PC-3 (cell line): Measurements from ENCODE around the gene MARK2. TPM values are rescaled to one million over a fixed set of nuclear protein-coding genes. Genes with fewer than 3 reads are reported as not detected.
A peak's percentile ranks its signal among the peaks of the same experiment; 100 is the strongest.

Experiments used
- ATAC-seq: fragments of 200-7000 bp; cut with Tn5 transposase; 2 replicates; pipeline ENCODE4 v1.9.1; 2020; ENCODE audit warnings: mild to moderate bottlenecking, moderate library complexity
- BruUV-seq: library from RNA; stranded (reverse); fragments of 400-500 nt; replicated peaks from 2 replicates; lab custom pipeline; 2021; lab: Mats Ljungman, UMichigan
- CTCF ChIA-PET: fragments of 300-600 bp; sonication (Branson Sonifier 250); formaldehyde crosslinking; loops from one replicate; lab custom pipeline; 2022; ENCODE audit warnings: antibody characterized with exemption; lab: Charles Lee
- POLR2A ChIA-PET: fragments of 300-600 bp; sonication (Branson Sonifier 250); formaldehyde crosslinking; loops from one replicate; lab custom pipeline; 2022; ENCODE audit warnings: antibody characterized with exemption; ENCODE audit not compliant: unreplicated experiment; lab: Charles Lee
- DNase-seq: peaks from one replicate; pipeline ENCODE4 v3.0.0-alpha.2; 2015
- H2AFZ ChIP-seq: fragments of 300-600 bp; sonication (generic); 2 replicates; pipeline ENCODE4 v1.6.0; 2016; ENCODE audit warnings: antibody characterized with exemption, low read length
- H3F3A ChIP-seq: fragments of 300-600 bp; sonication (generic); one replicate; pipeline ENCODE4 v1.6.0; 2017; ENCODE audit warnings: antibody characterized with exemption, low read length, control low read depth, mild to moderate bottlenecking; ENCODE audit not compliant: unreplicated experiment
- H3K27ac ChIP-seq: fragments of 300-600 bp; sonication (generic); 2 replicates; pipeline ENCODE4 v1.5.1; 2016; ENCODE audit warnings: mild to moderate bottlenecking, low read length
- H3K27me3 ChIP-seq: fragments of 300-600 bp; sonication (generic); 2 replicates; pipeline ENCODE4 v1.6.1; 2016; ENCODE audit warnings: low read length, mixed read lengths
- H3K36me3 ChIP-seq: fragments of 300-600 bp; sonication (generic); 2 replicates; pipeline ENCODE4 v1.6.1; 2016; ENCODE audit warnings: low read depth, mixed run types, low read length, mixed read lengths
- H3K4me1 ChIP-seq: fragments of 300-600 bp; sonication (generic); 2 replicates; pipeline ENCODE4 v1.5.1; 2016; ENCODE audit warnings: low read length; ENCODE audit not compliant: insufficient read depth
- H3K4me2 ChIP-seq: fragments of 300-600 bp; sonication (generic); 2 replicates; pipeline ENCODE4 v1.6.0; 2016; ENCODE audit warnings: low read length
- H3K4me3 ChIP-seq: fragments of 300-600 bp; sonication (generic); 2 replicates; pipeline ENCODE4 v1.5.1; 2016; ENCODE audit warnings: mild to moderate bottlenecking, low read length, mixed read lengths
- H3K79me2 ChIP-seq: fragments of 300-600 bp; sonication (generic); 2 replicates; pipeline ENCODE4 v1.6.1; 2017; ENCODE audit warnings: low read length, mixed read lengths
- H3K9ac ChIP-seq: fragments of 300-600 bp; sonication (generic); 2 replicates; pipeline ENCODE4 v1.6.0; 2016; ENCODE audit warnings: mild to moderate bottlenecking, low read length
- H3K9me2 ChIP-seq: fragments of 300-600 bp; sonication (generic); replicated peaks from 2 replicates; pipeline ENCODE4 v1.6.1; 2016; ENCODE audit warnings: mixed run types, low read length, mixed read lengths
- H3K9me3 ChIP-seq: fragments of 300-600 bp; sonication (generic); 2 replicates; pipeline ENCODE4 v1.6.1; 2016; ENCODE audit warnings: low read length, mixed read lengths
- H4K20me1 ChIP-seq: fragments of 300-600 bp; sonication (generic); 2 replicates; pipeline ENCODE4 v1.6.1; 2016; ENCODE audit warnings: low read length, mixed read lengths
- CTCF ChIP-seq: fragments of 300-600 bp; sonication (generic); conservative IDR thresholded peaks from 2 replicates; pipeline ENCODE4 v1.5.1; 2017; ENCODE audit warnings: antibody characterized with exemption, low read depth, mild to moderate bottlenecking, low read length
- EZH2 ChIP-seq: fragments of 300-600 bp; sonication (generic); IDR thresholded peaks from one replicate; pipeline ENCODE4 v1.6.1; 2017; ENCODE audit warnings: antibody characterized with exemption, mild to moderate bottlenecking, low read length; ENCODE audit not compliant: unreplicated experiment
- EZH2phosphoT487 ChIP-seq: fragments of 300-600 bp; sonication (generic); IDR thresholded peaks from 2 replicates; pipeline ENCODE4 v1.6.1; 2018; ENCODE audit warnings: mild to moderate bottlenecking, antibody characterized with exemption, low read length, borderline replicate concordance
- intact Hi-C: fragments of 100-400 bp; cut with micrococcal nuclease; formaldehyde crosslinking; loops from 2 replicates; pipeline ENCODE4 v1.9.0; 2023
- total RNA-seq: library from RNA; depleted of rRNA; stranded (reverse); fragments of >200 nt; gene quantifications from 2 replicates; pipeline ENCODE4 v1.2.3, GENCODE V29; 2014

MARK2 gene
- total RNA-seq, 1 experiment from 2014 or later = 60.1 TPM

GRCh38 chr11:63867511-63867910, 28.6 kb downstream of the MARK2 start:
- no peaks in the 10 kb centered on the region for H3F3A ChIP-seq
- H3K27me3 ChIP-seq = no peaks in the 10 kb centered on the region
- ATAC-seq = no peak
- peaks cover 51% of the 10 kb centered on the region for H3K4me1 ChIP-seq
- no peak overlapping the region for H3K4me3 ChIP-seq
- 0 out of 2 replicates have a peak, but pooled peaks cover 3% of the 10 kb centered on the region for H3K36me3 ChIP-seq
- no peak overlapping the region for H2AFZ ChIP-seq
- no peaks in the 10 kb centered on the region for H3K9me3 ChIP-seq
- H3K27ac ChIP-seq = no peak overlapping the region
- H3K9me2 ChIP-seq = no peaks in the 10 kb centered on the region
- TF ChIP-seq EZH2phosphoT487 (no peak), EZH2 (no peak), CTCF (no peak)
- CTCF ChIA-PET = no interaction called here
- H3K4me2 ChIP-seq = no peak overlapping the region
- intact Hi-C loops = no loop called here
- BruUV-seq = no TSS peak
- peaks cover 79% of the 10 kb centered on the region for H3K79me2 ChIP-seq
- peaks cover 13% of the 10 kb centered on the region for H4K20me1 ChIP-seq
- no peak overlapping the region for H3K9ac ChIP-seq
- DNase-seq = no peak
- POLR2A ChIA-PET = no interaction called here

GRCh38 chr11:63868399-63869064, 29.6 kb downstream of the MARK2 start:
- Histone ChIP-seq H3K36me3 (0 out of 2 replicates have a peak, but pooled peaks cover 3% of the 10 kb centered on the region), H4K20me1 (peaks cover 13% of the 10 kb centered on the region), H2AFZ (no peak overlapping the region), H3K4me1 (peaks cover 60% of the 10 kb centered on the region), H3K27ac (peak overlapping the region; percentile 10; the same call in 1 of the 2 replicates), H3K27me3 (no peaks in the 10 kb centered on the region), H3K9me3 (no peaks in the 10 kb centered on the region), H3K79me2 (peaks cover 80% of the 10 kb centered on the region), H3F3A (no peaks in the 10 kb centered on the region), H3K9me2 (no peaks in the 10 kb centered on the region), H3K9ac (no peak overlapping the region), H3K4me2 (peak overlapping the region; percentile 51), H3K4me3 (no peak overlapping the region)
- CTCF ChIA-PET = interaction anchor here (0.8 kb wide), 1 partner anchor 30 kb away, joined by 3 read pairs; no protein-coding TSS in a partner anchor
- no TSS peak for BruUV-seq
- no peak for TF ChIP-seq CTCF
- TF ChIP-seq EZH2phosphoT487 = no peak
- TF ChIP-seq EZH2 = no peak
- intact Hi-C loops = no loop called here
- DNase-seq (no peak), ATAC-seq (no peak)
- POLR2A ChIA-PET = interaction anchor here (0.6 to 0.7 kb wide), 2 partner anchors 16 to 835 kb away, joined by 3 read pairs; no protein-coding TSS in a partner anchor

- peak; percentile 57 for DNase-seq
- H4K20me1 ChIP-seq = peaks cover 13% of the 10 kb centered on the region
- H3F3A ChIP-seq = no peaks in the 10 kb centered on the region
- no peaks in the 10 kb centered on the region for H3K27me3 ChIP-seq
- TF ChIP-seq EZH2phosphoT487 (no peak), EZH2 (no peak), CTCF (no peak)
- no peaks in the 10 kb centered on the region for H3K9me2 ChIP-seq
- H3K4me1 ChIP-seq = peaks cover 60% of the 10 kb centered on the region
- H3K4me3 ChIP-seq = 0 out of 2 replicates have a peak overlapping the region, but pooled peaks have one; percentile 16
- intact Hi-C loops = no loop called here
- ChIA-PET POLR2A (interaction anchor here (0.6 kb wide), 1 partner anchor 17 kb away, joined by 3 read pairs; no protein-coding TSS in a partner anchor), CTCF (interaction anchor here (0.8 kb wide), 1 partner anchor 31 kb away, joined by 3 read pairs; no protein-coding TSS in a partner anchor)
- H3K36me3 ChIP-seq = 0 out of 2 replicates have a peak, but pooled peaks cover 3% of the 10 kb centered on the region
- peak overlapping the region; percentile 55 for H3K27ac ChIP-seq
- no peaks in the 10 kb centered on the region for H3K9me3 ChIP-seq
- H2AFZ ChIP-seq = no peak overlapping the region
- ATAC-seq = peak; percentile 22
- peak overlapping the region; percentile 74 for H3K4me2 ChIP-seq
- no peak overlapping the region for H3K9ac ChIP-seq
- H3K79me2 ChIP-seq = peaks cover 87% of the 10 kb centered on the region
- BruUV-seq = no TSS peak
Observed at GRCh38 chr11:63869171-63869591, 30.3 kb downstream of the MARK2 start.
